AG08396 (cell line): ENCODE results near the gene FAM237A.

Experiments
- DNase-seq: peaks from one replicate; pipeline ENCODE4 v3.0.0; 2012; ENCODE audit warnings: low spot score, mixed read lengths

The FAM237A gene

DNA sequence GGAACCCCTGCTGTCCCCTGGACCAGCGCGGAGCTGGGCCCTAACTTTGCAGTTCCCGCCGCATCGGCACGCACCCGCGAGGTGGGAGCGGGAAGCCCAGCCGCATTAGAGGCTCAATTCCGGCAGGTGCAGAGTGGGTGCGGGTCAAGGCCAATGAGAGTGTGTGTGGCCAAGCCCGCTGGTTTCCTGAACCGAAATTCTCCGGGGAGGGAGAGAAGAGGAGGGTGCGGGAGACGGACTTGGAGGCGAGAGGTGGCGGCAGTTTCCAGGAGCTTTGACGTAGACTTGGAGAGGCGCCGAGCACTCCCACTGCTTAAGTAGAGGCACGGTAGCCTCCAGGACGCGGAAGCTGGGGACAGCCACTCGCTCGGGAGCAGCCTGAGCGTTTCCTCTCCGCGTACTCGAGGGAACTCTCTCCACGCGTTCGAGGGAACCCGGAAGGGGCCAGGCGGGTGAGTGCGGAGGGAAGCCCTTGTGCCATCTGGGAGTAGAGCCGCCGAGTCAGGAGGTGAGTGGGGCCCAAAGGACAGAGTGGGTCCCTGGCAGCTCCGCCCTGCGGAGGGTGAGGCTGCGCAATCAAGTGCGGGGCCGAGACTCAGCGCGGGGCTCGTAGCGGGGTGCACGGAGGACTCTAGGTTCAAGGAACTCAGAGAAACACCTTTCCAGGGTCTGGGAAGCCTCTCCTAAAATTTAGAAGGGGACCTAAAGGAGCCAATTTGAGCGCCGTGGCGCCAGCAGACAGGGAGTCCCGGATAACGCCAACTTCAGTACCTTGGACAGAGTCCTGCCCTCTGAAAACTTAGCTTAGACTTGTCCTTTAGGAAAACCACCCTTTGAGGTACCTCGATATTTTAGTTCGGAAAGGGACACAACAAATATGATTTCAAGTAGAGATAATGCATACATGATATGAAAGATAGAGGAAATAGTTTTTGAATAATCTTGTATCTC, at the start of gene FAM237A:
Gene FAM237A (plus strand): TSS at position 413 of the 951 bp plus-strand sequence. CDS start 1,750 bp downstream, outside the sequence.
- DNase-seq, result peak; percentile 61

DNA sequence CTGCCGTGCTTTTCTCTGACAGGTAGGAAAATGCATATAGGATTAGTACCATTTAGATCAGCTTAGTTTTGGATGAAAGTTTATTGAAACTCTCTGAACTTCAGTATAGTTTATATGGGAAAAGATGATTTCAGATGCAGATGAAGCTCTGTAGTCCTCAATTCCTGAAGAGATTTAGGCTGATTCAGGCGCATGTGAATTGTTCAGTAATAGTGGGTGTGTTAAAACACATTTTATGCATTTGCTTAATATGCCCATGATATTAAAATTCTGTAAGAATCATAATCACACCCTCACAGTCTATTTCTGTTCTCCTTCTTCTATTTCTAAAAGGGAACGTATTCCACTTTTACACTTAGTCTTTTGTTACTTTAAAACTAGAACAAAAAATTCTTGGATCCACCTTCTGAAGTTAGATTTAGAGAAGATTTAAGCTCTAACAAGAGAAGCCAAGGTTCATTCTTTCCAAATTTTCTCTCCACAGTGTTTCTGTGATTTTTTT, 44.5 kb upstream of the FAM237A start:
- DNase-seq, result no peak

DNA sequence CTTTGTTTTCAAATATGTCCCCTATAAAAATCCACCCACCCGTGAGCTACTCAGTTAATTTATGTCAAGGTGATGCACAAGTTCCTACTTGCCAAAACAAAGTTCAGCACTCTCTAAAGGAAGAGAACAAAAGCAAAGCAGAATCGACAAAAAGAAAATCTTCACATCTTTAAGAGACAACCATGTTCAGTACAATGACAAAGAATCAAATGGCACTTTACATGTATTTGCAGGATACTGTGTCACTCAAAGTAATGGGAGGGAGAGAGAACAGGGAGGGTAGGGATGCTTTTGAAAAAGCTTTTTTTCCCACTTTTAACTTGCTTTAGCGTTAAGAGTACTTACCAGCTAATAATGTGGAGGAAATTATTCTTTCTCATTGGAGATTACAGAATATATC, 39.0 kb upstream of the FAM237A start:
- DNase-seq, result no peak

DNA sequence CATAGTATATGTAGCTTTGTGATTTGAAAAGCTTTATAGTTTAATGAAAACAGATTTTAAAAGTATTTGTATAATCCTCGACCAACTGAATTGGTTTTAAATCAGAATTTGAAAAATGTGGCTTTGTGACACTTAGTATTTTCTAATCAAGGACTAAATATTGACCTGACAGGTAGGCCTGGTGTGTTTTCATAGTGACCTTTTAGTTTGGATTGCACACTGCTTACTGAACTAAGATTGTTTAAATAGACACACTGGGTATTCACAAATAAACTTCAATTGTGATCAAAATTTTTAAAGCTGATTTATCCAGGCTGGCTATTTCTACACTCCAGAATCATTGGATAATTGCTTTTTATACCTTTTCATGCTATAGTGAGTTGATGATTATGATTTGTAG, 31.8 kb upstream of the FAM237A start:
- DNase-seq, result no peak

DNA sequence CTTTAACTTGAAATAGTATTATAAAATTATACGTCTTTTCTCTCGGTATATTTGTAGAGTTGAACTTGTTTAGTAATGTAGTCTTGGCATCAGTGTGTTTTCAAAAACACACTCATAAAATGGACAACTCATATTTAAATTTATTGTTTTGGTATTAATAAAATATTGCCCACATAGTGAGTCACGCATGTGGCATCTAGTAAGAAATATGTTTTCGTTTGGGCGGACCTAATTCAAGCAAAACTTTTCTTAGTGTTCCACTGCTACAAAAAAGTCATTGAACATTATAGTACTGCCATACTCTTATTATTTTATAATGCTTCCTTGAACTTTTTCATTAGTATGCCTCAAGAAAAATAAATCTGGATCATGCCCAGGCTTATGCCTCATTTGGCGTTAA, 31.1 kb upstream of the FAM237A start:
- DNase-seq, result no peak

DNA sequence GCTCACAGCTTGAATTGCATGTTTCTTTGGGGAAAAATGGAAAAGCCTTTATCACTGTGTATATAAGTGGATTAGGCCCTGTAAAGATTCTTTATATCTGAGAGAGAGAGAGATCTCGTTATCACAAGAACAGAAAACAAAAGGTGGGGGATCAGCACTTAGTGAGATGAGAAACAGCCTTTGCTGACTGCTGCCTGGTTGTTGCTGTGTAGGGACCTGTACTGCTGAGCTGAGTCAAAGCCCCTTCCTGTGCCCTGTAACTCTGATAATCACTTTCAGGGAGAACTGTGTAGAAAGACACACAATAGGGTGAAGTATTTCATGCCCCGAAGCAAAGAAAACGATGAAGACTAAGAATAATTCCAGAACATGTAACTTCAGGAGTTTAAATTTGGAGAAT, 30.6 kb upstream of the FAM237A start:
- no peak for DNase-seq

DNA sequence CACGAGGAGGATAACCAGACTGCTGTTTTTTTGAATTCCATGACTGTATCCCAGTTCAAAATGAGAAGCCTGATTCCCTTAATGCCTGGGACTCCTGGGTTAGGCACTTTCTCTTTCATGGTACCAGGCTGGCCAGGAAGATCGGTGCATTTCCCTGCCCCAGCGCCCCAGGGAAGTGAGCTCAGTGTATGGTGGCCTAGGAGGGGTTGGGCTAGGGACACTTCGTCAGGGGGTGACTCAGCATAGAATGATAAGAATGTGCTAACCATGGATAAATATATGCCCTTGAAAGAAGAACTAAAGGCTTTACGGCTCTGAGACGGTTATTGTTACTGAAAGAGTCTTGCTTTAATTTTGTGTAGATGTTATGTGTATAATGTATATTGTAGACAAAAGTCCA, 27.5 kb upstream of the FAM237A start:
- peak; percentile 16 for DNase-seq

DNA sequence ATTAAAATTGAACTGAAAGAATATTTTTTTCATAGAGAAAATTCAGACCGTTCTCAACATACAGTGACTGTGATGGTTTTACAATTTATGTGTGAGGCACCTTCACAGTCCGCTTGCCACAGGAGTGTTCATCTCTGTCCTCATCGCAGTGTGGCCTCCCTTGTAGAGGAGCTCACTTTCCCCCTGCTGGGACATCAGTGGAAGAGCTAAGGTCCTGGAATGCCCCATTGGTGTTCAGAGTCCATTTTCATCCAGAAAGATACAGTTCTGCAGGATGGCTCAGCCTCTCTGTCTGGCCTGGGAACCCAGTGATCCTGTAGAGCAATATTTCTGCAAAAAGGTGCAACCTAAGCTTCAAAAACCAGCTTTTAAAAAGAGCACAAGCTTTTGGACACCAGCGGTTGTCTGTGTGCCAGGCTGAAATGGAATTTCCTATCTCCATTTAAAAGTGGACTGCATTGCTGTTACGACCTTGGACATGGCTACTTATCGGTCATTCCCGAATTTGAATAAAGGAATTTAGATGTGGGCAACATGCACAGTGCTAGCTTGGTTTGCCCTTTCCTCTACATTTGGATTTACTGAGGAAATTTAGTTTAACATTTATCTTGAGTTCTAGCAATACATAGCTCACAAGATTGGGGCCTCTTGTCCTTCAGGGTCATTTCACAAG, 26.7 kb upstream of the FAM237A start:
- DNase-seq, result no peak

DNA sequence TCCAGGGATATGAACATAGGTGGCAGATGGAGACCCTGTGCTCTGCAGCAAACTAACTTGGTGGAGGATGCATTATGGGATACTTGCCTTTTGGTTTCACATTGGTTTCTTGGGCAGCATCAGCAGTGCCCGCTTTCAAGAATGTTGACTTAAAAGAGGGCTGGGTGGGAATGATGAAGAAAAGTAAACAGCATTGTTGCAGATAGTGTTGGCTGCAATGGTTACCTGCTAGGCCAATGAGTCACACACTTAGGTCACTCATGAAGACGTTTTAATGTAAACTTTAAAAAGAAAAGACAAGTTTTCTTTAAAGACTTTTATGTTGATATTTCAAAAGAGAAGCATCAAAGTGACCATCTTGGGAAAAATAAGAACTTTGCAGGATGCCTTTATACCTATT, 26.1 kb upstream of the FAM237A start:
- no peak for DNase-seq

DNA sequence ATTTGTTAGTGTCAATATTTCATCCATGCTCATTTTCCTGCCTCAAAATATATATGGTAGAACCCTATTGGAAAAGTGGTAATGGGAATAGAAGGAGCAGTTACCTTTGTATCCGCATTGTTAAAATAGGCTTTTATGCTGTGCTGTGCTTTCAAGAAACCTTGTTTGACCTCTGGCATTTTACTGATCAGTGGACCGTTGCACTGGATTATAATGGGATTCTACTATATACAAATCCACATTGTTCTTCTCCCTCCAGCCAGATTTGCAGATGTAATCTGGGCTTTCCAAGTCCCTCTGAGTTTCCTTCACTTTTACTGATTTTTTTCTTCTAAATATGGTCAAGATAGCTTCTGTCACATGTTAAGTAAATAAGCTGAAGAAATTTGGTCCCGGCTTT, 23.3 kb upstream of the FAM237A start:
- DNase-seq, result no peak

DNA sequence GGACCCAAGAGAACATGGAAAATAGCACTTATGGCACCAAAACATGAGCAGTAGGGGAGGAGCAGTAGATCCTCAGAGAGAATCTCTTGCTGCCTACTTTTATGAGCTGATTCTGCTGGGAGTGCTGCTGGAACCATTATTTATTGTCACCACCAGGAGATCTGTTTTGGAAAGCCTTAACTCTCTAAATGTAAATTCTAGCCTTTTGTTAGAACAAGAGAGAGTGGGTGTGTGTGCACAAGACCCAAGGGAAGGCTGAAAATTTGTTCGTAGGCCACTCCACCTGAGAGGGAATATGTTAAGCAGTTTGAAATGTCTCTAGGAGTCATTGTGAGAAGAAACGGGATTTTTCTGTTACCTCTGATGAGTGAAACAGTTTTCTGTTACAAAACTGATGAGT, 16.2 kb upstream of the FAM237A start:
- no peak for DNase-seq

DNA sequence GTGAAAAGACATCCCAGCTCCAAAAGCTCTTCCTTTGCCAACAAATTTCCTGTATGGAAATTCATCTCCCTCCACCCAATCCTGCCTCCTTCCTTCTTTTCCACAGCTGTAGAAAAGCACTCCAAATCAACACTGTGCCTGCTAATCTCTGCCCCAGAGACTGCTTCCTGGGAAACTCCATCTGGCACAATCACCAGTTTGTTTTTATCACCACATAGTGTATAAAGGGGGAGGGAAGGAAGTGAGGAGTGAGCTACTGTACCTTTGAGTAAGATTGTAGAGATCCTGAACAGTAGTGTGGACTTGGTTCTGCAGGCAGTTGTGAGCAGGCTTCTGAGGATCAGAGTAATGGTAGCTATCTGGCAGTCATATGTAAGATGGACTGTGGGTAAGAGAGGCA, 14.7 kb upstream of the FAM237A start:
- DNase-seq, result no peak

DNA sequence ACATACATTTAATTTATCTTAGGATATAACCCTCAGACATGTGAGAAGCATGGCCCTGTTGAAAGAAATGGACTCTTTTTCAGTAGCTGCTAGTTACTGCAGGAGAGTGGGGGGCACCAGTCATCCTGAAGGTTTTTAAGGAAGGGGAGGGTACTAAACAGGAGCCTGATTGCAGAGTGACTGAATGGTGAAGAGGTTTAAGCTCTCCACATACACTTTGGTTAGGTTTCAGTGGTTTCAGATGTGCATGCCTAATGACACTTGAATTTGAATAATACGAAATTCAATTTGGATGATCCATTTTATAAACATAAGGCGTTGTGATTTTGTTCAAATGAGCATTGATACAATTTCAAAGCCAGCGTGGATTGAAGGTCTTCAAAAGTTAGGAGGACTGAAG, 10.9 kb upstream of the FAM237A start:
- no peak for DNase-seq

DNA sequence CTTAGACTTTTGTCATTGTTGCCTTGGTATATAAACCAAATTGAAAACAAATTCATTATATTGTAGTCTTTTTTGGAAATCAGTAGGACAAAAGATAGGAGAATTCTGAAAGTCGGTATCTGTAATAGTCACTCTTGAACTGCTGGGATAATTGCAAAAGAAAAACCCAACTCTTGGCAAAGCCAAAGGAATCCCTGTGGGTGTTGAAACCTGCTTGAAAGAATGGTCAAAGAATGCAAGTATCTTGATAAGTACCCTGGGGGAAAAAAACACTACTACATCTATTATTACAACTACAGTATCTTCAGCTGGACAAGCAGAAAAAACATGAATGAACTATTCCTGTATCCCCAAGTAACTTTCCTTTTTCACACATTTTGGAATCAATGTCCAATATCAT, 7.3 kb upstream of the FAM237A start:
- no peak for DNase-seq

DNA sequence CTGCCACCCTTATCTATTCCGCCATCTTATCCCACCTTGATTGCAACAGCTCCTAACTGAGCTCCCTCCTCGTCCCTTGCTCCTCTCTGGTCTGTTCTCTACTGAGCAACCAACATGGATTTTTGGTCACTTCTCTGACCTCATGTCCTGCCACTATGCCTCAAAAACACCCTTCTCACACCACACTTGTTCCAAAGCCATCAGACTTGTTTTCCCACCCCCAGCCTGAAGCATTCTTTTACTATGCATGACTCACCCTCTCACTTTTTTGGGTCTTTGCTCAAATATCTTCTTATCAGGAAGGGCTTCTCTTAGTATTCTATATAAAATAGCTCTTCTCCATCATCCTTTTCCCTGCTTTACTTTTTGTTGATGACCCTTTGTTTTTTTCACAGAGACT, 2.7 kb upstream of the FAM237A start:
- no peak for DNase-seq

DNA sequence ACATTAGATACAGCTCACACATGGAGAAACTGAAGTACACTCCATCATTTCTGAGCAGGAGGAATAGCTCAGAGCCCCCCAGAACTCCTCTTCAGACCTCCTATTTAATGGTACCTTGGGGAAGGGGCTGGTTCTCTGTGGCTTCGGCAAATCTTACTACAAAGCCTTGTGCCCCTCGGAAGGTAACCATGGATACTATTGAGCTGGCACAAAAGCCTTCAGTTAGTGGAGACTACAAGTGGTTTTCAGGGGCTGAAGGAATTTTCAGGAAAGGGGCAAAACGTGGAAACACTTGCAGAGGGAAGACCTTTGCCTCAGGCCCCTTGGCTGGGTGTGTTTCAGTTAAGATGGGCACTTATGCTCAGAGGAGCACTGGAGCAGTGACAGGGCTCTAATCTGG, 1.1 kb upstream of the FAM237A start:
- no peak for DNase-seq

DNA sequence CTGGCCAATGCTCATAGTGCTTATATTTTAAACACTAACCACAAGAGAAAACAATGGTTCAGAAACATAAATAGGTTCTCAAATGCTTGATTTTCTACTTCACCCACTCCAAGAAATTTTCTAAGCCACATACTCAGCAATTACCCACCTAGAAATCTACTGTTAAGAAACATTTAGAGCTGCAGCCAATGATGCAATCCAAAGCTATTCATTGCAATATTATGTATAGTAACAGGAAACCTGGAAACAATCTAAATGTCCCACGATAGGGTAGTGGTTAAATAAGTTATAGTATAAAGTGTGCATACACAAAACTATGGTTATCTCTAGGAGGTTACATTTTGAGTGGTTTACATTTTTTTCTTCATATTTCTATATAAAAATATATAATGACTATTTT, 5.7 kb downstream of the FAM237A start:
- no peak for DNase-seq

DNA sequence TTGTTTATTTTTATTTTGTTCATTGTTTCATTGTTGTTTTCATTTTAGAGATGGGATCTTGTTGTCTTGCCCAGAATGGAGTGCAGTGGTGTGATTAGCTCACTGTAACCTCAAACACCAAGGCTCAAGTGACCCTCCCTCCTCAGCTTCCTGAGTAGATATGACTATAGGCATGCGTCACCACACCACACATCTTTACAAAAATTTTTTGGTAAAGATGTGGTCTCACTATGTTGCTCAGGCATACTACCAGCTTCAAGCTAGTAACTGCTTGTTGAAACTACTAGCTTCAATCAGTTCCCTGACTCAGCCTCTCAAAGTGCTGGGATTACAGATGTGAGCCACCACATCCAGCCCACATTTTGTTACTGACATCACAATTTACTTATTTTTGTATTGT, 14.8 kb downstream of the FAM237A start:
- DNase-seq, result no peak

DNA sequence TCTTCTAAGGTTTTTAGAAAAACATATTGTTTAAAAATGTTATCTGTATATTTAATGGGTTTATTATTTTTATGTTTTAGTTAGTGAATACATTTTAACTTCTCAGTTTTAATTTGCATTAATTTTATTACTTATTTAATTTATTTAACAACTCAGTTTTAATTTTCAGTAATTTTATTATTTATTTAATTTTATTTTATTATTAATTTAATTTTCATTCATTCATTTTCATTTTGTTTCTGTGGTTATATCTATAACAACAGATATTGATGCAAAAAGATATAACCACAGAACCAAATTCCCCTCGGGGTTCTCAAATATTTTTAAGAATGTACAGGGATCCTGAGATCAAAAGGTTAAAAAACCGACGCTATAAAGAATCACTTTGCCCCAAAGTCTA, 23.0 kb downstream of the FAM237A start:
- DNase-seq, result no peak

DNA sequence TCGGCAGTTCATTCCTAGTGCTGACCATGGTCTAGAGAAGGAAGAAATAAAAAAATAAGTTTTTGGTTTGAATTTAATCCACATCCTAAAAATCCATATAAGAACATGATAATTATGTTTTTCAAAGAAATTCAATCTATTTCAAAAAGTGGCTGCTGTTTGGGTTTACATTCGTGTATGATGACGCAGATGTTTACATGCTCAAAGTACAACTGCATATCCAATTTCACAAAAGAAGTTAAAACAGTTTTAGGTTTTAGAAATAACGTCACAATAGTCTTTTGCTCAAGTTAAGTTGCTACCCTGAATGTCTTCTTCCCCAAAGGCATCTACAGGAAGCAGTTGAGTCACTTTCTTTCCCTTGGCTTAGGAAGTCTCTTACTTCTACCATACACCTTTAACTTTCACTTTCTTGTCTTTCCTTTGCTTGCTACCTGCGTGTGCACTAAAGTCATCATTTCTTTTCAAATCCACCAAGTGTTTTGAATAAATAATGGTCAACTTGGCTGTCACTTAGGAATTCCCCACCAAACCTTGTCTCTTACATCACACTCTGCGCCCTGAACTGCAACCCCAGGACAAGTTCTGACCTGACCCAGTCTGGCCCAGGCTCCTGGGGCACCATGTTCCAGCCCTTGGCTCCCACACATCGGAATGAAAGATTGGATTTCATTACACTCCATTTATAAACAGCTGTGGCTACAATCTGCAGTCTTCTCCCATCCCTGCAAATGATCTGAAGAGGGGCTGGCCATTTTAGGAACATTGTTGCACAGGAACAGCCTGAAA, 28.4 kb downstream of the FAM237A start:
- DNase-seq, result no peak

DNA sequence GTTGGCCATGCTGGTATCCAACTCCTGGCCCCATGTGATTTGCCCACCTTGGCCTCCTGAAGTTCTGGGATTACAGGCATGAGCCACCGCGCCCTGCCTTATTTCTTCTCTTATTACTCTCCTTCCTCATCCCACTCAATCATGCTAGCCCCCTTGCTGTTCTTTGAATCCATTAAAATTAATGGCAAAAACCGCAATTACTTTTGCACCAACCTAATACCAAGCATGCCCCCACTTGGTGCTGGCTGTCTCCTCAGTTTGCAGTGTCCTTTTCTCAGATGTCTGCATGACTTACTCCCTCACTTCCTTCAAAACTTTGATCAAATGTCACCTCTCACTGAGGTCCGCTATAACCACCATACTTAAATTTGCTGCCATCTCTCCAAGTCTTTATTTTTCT, 41.3 kb downstream of the FAM237A start:
- no peak for DNase-seq

DNA sequence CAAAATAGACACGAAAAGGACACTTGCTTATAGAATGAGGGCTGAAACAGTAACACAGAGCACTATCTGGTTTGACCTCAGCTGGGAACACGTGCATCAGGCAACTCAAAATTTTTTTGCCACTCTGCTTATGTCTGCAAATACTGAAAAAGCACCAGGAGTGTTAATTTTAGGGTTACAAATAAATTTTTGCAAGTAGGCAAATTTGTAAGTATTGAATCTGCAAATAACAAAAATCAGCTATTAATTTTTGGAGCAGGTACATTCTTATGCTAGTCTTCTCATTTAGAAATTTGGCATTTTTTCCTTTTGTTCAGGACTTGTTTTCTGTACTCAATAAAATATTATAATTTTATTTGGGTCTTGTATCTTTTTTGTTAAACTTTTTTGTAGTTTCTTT, 46.2 kb downstream of the FAM237A start:
- DNase-seq, result no peak

DNA sequence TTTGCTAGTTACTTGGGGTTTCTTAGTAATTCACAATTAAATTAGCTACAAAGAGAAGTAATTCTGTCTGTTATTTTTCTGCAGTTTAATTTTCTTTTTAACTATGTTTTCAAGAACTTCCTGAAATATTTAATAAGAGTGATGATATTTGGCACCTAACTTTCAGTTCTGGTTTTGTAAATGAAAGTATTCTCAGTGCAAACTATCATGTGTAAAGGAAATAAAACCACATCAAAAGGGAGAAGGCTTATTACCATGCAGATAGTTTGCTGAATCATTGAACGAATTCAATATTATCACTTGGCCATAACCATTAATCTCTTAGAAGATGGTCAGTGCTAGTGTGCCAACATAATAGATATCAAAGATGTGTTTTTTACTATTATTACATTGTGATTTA, 46.7 kb downstream of the FAM237A start:
- no peak for DNase-seq
